ENCODE data around the gene NALCN.

Gene NALCN

DNA sequence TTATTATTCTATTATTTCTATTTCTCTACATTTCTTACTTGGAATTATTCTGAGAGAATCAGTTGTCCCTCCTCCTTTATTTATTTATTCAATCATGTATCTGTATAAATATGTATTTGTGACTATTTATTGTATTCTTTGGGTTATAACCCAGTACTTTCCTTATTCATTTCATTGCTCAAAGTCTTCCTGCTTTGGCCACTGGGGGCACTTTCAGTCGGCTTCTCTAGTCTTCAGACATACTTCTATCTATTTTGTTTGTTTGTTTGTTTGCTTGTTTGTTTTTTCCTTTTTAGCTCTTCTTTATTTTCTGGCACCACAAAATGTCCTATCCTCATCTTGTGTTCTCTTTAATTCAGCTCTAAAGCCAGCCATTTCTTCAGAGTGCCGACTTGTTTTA, 260.4 kb downstream of the NALCN start:
- TF ChIP-seq ZNF624 (tag by site-specific recombination; IDR thresholded peaks at IDR 0.05) (no peak), FEZF1 (tag by site-specific recombination; IDR thresholded peaks at IDR 0.05) (no peak), MYNN (tag by site-specific recombination; IDR thresholded peaks at IDR 0.05; ENCODE audit: borderline replicate concordance) (no peak), ZNF791 (tag by site-specific recombination; IDR thresholded peaks at IDR 0.05) (no peak), ZNF248 (tag by site-specific recombination; IDR thresholded peaks at IDR 0.05) (no peak), ZNF768 (tag by site-specific recombination; IDR thresholded peaks at IDR 0.05) (no peak), YY2 (tag by site-specific recombination; IDR thresholded peaks at IDR 0.05) (no peak), ZNF416 (tag by site-specific recombination; IDR thresholded peaks at IDR 0.05) (no peak), ZNF394 (tag by site-specific recombination; IDR thresholded peaks at IDR 0.05; ENCODE audit: borderline replicate concordance) (no peak), OVOL3 (tag by site-specific recombination; IDR thresholded peaks at IDR 0.05) (no peak), ZNF138 (tag by site-specific recombination; IDR thresholded peaks at IDR 0.05; ENCODE audit: borderline replicate concordance) (no peak)
- TF ChIP-seq, protein P1, sequence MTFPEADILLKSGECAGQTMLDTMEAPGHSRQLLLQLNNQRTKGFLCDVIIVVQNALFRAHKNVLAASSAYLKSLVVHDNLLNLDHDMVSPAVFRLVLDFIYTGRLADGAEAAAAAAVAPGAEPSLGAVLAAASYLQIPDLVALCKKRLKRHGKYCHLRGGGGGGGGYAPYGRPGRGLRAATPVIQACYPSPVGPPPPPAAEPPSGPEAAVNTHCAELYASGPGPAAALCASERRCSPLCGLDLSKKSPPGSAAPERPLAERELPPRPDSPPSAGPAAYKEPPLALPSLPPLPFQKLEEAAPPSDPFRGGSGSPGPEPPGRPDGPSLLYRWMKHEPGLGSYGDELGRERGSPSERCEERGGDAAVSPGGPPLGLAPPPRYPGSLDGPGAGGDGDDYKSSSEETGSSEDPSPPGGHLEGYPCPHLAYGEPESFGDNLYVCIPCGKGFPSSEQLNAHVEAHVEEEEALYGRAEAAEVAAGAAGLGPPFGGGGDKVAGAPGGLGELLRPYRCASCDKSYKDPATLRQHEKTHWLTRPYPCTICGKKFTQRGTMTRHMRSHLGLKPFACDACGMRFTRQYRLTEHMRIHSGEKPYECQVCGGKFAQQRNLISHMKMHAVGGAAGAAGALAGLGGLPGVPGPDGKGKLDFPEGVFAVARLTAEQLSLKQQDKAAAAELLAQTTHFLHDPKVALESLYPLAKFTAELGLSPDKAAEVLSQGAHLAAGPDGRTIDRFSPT (tag by site-specific recombination; IDR thresholded peaks at IDR 0.05), result no peak
- TF ChIP-seq, protein P2, sequence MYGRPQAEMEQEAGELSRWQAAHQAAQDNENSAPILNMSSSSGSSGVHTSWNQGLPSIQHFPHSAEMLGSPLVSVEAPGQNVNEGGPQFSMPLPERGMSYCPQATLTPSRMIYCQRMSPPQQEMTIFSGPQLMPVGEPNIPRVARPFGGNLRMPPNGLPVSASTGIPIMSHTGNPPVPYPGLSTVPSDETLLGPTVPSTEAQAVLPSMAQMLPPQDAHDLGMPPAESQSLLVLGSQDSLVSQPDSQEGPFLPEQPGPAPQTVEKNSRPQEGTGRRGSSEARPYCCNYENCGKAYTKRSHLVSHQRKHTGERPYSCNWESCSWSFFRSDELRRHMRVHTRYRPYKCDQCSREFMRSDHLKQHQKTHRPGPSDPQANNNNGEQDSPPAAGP (tag by site-specific recombination; IDR thresholded peaks at IDR 0.05), result no peak
- TF ChIP-seq, protein P3, sequence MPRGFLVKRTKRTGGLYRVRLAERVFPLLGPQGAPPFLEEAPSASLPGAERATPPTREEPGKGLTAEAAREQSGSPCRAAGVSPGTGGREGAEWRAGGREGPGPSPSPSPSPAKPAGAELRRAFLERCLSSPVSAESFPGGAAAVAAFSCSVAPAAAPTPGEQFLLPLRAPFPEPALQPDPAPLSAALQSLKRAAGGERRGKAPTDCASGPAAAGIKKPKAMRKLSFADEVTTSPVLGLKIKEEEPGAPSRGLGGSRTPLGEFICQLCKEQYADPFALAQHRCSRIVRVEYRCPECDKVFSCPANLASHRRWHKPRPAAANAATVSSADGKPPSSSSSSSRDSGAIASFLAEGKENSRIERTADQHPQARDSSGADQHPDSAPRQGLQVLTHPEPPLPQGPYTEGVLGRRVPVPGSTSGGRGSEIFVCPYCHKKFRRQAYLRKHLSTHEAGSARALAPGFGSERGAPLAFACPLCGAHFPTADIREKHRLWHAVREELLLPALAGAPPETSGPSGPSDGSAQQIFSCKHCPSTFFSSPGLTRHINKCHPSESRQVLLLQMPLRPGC (tag by site-specific recombination; IDR thresholded peaks at IDR 0.05), result no peak
- TF ChIP-seq, protein P4, sequence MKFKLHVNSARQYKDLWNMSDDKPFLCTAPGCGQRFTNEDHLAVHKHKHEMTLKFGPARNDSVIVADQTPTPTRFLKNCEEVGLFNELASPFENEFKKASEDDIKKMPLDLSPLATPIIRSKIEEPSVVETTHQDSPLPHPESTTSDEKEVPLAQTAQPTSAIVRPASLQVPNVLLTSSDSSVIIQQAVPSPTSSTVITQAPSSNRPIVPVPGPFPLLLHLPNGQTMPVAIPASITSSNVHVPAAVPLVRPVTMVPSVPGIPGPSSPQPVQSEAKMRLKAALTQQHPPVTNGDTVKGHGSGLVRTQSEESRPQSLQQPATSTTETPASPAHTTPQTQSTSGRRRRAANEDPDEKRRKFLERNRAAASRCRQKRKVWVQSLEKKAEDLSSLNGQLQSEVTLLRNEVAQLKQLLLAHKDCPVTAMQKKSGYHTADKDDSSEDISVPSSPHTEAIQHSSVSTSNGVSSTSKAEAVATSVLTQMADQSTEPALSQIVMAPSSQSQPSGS (tag by site-specific recombination; IDR thresholded peaks at IDR 0.05; ENCODE audit: low read depth), result no peak
- TF ChIP-seq, protein P5, sequence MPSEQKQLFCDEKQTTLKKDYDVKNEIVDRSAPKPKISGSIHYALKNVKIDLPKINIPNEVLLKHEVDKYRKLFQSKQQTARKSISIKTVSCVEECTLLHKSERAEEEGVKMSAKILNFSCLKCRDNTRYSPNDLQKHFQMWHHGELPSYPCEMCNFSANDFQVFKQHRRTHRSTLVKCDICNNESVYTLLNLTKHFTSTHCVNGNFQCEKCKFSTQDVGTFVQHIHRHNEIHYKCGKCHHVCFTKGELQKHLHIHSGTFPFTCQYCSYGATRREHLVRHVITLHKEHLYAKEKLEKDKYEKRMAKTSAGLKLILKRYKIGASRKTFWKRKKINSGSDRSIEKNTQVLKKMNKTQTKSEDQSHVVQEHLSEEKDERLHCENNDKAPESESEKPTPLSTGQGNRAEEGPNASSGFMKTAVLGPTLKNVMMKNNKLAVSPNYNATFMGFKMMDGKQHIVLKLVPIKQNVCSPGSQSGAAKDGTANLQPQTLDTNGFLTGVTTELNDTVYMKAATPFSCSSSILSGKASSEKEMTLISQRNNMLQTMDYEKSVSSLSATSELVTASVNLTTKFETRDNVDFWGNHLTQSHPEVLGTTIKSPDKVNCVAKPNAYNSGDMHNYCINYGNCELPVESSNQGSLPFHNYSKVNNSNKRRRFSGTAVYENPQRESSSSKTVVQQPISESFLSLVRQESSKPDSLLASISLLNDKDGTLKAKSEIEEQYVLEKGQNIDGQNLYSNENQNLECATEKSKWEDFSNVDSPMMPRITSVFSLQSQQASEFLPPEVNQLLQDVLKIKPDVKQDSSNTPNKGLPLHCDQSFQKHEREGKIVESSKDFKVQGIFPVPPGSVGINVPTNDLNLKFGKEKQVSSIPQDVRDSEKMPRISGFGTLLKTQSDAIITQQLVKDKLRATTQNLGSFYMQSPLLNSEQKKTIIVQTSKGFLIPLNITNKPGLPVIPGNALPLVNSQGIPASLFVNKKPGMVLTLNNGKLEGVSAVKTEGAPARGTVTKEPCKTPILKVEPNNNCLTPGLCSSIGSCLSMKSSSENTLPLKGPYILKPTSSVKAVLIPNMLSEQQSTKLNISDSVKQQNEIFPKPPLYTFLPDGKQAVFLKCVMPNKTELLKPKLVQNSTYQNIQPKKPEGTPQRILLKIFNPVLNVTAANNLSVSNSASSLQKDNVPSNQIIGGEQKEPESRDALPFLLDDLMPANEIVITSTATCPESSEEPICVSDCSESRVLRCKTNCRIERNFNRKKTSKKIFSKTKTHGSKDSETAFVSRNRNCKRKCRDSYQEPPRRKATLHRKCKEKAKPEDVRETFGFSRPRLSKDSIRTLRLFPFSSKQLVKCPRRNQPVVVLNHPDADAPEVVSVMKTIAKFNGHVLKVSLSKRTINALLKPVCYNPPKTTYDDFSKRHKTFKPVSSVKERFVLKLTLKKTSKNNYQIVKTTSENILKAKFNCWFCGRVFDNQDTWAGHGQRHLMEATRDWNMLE (tag by site-specific recombination; conservative IDR thresholded peaks at IDR 0.05; ENCODE audit: low read depth), result no peak
- TF ChIP-seq, protein P6, sequence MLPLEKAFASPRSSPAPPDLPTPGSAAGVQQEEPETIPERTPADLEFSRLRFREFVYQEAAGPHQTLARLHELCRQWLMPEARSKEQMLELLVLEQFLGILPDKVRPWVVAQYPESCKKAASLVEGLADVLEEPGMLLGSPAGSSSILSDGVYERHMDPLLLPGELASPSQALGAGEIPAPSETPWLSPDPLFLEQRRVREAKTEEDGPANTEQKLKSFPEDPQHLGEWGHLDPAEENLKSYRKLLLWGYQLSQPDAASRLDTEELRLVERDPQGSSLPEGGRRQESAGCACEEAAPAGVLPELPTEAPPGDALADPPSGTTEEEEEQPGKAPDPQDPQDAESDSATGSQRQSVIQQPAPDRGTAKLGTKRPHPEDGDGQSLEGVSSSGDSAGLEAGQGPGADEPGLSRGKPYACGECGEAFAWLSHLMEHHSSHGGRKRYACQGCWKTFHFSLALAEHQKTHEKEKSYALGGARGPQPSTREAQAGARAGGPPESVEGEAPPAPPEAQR (tag by site-specific recombination; IDR thresholded peaks at IDR 0.05), result no peak
- Histone ChIP-seq H3K36me3 (ENCODE audit: control insufficient read depth in 2 of 2, insufficient read depth in 1 of 2, low read length in 2 of 2) (no peaks in the 10 kb centered on the region), H3K4me3 (ENCODE audit: low read depth, low read length) (no peak overlapping the region), H3K4me1 (ENCODE audit: control insufficient read depth, insufficient read depth, low read length) (no peaks in the 10 kb centered on the region), H3K27ac (ENCODE audit: extremely low read depth, low read depth, low read length) (no peak overlapping the region), H3K9me3 (ENCODE audit: control insufficient read depth, insufficient read depth, low read depth, low read length) (no peaks in the 10 kb centered on the region)
- ChIA-PET POLR2A (no interaction called here), CTCF (interaction anchor here (0.6 to 4.6 kb wide), 8 partner anchors 11 to 799 kb away, joined by 3 to 30 read pairs (median 4); no protein-coding TSS in a partner anchor)

All from HEK293 (cell line).